Activated CD8-positive, alpha-beta memory T cell treated with anti-CD3 and anti-CD28 coated beads for 36 hours (primary cell): Measurements from ENCODE around the gene HRAS. TPM values are rescaled to one million over a fixed set of nuclear protein-coding genes. Genes with fewer than 3 reads are reported as not detected.

Experiments used
- CTCF ChIA-PET: fragments of 350-600 bp; sonication (Branson Sonifier 250); formaldehyde crosslinking; loops from one replicate; lab custom pipeline; 2021; ENCODE audit warnings: antibody characterized with exemption; lab: Charles Lee
- POLR2A ChIA-PET: fragments of 350-600 bp; sonication (Branson Sonifier 250); formaldehyde crosslinking; loops from one replicate; lab custom pipeline; 2021; ENCODE audit warnings: antibody characterized with exemption; lab: Charles Lee
- total RNA-seq, 2 experiments: library from RNA; stranded (reverse); gene quantifications; one replicate each; pipeline ENCODE4 v1.2.3, GENCODE V29; 2021

The HRAS gene
- total RNA-seq, 2 experiments from 2014 or later, result 75.2 to 79.1 TPM

DNA sequence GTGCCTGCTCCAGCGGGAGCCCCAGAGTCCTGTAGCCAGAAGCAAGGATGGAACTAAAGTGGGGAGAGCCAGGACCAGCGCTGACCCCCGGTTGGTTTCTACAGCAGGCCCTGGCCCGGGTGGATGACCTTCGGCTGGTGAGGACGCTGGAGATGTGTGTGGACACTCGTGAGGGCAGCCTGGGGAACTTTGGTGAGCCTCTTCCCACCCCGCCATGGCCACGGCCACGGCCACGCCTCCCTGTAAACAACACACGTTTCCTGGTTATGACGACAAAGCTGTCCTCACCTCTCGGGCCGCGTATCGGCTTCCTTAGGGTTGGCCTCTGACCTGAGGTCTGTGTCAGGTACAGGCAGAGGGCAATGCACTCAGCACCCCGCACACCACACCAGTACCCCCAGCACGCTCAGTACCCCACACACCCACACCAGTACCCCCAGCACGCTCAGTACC lies 6.1 kb upstream of the HRAS start:
- ChIA-PET POLR2A (no interaction called here), CTCF (interaction anchor here (2.2 kb wide), 1 partner anchor 22 kb away, joined by 5 read pairs; no protein-coding TSS in a partner anchor)

DNA sequence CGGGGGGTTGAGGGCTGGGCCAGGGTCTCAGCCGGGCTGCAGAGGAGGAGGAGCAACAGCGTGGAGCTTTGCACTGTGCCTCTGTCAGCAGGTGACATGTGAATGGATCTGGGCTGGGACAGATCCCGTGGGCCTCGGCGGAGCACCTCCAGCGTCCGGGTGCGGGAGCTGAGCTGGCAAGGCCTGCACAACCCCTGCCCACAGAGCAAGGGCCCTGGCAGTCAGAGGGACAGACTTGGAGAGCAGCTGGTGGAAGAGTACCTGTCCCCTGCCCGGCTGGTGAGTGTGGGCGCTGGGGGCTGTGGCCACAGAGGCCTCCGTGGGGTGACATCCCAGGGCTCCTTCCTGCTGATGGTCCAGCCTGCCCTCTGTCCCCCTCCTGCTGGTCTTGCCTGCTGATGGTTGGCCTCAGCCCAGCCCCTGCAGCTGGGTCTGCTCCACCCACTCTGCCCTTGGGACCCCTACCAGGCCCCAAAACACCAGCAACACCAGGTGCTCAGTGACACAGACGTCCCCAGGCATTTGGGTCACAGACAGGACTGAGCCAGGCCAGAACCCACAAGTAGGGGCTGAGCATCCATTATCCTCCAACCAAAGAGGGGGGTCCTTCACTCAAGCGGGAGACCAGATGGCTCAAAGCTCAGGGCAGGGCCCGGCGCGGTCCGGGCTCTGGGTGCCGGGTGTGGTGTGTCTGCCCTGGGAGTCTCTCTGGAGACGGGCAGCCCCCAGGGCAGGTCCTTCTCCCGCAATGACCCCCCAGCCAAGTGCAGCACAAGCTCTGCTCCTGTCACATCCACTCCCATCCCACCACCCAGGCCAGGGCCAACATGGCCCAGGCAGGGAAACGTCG lies 5.4 kb upstream of the HRAS start:
- ChIA-PET CTCF (interaction anchor here (0.5 to 2.2 kb wide), 2 partner anchors 22 to 189 kb away, joined by 3 to 5 read pairs; no protein-coding TSS in a partner anchor), POLR2A (no interaction called here)

DNA sequence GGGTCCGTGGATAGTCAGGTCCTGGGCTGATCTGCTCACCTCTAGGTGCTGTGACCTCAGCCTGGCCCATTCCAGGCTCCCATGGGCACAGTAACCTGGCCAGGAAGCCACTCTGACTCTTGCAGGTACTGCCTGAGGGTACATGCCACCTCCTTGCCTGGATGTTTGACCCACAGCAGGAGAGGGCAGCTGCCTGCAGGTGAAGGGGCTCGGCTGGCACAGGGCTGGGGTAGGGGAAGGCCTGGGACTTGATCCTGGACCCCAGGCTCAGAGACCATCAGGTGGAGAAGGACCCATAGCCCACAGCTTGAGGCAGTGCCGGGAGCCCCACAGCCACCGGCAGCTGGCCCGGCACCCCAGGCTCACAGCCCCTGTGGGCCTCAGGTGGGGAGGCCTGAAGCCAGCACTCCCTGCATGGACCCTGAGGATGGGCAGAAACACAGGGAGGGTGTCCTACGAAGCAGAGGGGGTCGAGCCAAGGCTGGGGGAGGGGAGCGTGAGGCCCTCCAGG lies 4.7 kb upstream of the HRAS start:
- POLR2A ChIA-PET, result no interaction called here
- CTCF ChIA-PET, result interaction anchor here (0.5 kb wide), 1 partner anchor 190 kb away, joined by 3 read pairs; no protein-coding TSS in a partner anchor

DNA sequence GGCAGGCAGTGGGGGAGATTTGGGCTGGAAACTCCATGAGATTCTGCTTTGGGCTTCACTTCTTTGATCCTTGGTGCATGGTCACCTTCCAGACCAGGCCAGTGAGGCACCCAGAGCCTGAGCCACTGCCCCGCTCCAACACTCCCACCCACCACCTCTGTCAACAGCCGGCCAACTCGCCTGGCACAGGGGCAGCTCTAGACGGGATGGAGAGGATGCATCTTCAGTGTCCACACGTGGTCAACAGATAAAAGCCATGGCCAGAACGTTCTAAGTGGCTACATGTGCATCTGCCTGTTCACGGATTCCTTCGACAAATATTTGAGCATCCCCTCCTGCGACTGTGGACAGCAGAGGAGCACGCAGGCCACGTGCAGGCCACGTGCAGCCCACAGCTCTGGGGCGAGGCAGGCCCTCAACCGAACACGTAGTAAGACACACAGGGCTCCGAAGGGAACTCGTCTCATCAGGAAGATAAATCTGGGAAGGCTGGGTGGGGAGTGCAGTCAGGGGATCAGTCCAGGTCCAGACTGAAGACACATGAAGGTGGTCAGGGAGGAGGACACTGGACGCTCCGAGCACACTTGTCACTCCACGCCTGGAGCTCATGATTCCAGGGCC lies 3.2 kb upstream of the HRAS start:
- ChIA-PET POLR2A (no interaction called here), CTCF (interaction anchor here (0.7 kb wide), 1 partner anchor 176 kb away, joined by 4 read pairs; no protein-coding TSS in a partner anchor)

DNA sequence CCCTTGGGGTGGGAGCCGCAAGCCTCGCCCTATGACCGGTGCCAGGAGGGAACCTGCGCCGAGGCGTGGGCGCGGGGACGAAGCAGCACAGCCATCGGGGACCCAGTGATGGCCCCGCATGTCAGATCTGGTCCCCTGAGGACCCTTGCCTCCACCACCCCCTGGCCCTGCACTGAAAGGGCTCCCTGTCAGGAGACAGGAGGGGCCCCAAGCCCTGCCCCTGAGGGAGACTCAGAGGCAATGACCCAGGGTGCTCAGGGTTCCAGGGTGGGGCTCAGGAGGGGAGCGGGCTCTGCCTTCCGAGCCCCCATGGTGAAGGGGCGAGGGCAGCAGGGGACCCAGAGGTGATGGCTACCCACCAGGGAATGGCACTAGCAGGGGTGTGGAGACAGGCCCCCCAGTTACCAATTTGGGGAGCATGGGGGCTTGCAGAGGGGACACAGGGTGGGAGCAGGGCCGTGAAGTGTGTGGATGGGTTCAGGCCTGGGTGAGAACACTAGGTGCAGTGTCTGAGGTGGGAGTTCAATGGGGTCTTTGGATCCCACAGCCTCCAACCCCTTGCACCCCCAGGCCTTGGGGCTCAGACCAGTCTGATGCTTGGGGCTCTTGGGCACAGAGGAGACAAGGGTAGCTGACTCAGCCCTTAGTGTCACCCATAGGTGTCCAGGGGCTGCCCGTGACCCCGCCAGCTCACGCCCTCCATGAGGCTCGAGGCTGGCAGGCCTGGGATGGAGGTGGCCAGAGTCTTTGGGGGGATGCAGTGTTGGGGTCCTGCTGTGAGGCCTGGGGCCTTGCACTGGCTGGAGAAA lies 2.5 kb upstream of the HRAS start:
- CTCF ChIA-PET, result interaction anchor here (6.8 kb wide), 1 partner anchor 19 kb away, joined by 29 read pairs; no protein-coding TSS in a partner anchor

DNA sequence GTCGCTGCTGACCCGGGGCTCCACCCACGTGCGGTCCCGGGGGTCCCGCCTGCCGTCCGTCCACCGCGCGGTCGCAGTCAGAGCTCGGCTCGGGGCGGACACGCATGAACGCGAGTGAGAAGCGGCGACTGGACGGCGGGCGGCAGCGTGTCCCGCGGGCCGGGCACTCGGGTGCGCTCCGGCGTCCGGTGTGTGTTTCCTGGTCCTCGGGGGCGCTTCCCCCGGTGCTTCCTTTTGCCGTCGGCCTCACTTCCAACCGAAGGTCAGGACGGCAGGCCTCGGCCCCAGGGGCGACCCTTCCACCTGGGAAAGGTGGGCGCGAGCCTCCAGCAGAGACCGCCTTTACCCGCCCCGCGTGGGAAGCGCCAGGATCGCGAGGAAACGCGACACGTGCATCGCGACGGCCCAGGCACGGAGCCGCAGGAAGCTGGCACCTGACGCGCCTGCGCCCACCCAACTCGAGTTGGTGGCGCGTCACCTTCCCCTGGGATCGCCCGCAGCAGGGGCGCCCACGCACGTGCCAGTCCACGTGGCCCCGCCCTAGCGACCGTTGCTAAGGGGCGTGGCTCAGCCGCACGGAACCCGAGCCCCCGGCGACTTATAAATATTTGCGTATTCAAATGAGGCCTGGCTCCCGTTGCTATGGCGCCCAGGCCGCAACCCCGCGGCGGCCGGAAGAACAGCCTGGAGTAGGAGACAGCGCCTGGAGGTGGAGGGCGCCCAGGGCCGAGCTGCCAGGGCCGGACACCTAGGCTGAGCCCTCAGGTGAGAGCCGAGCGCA lies 1.7 kb upstream of the HRAS start, which contains the start of gene LRRC56:
Gene LRRC56, plus strand, starts transcription at position 687 of the 781 bp plus-strand sequence. CDS start 3,158 bp downstream, outside the sequence.
- ChIA-PET POLR2A (interaction anchor here (1.9 to 2.5 kb wide), 2 partner anchors 31 to 189 kb away, joined by 9 to 12 read pairs; partner anchors contain the start of gene RNH1), CTCF (interaction anchor here (6.8 kb wide), 1 partner anchor 18 kb away, joined by 29 read pairs; no protein-coding TSS in a partner anchor)

More for the DNA sequence above, 2.5 kb upstream of the HRAS start:
- POLR2A ChIA-PET, result interaction anchor here (1.9 to 2.5 kb wide), 2 partner anchors 31 to 188 kb away, joined by 9 to 12 read pairs; partner anchors contain the start of gene RNH1

DNA sequence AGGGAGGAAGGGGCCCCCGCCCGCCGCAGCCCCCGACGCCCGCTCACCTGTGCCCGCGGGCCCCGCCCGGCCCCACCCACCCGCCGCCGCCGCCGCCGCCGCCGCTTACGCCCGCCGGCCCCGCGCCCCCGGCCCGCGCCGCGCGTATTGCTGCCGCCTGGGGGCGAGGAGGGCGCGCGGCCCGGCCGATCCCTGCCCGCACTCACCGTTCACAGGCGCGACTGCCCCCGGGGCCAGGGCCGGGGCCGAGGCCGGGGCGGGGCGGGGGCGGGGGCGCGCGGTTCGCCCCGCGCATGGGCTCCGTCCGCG lies 212 bp downstream of the HRAS start:
- ChIA-PET CTCF (interaction anchor here (1.0 to 6.8 kb wide), 4 partner anchors 16 to 191 kb away, joined by 3 to 29 read pairs (median 6); no protein-coding TSS in a partner anchor), POLR2A (interaction anchor here (0.6 to 2.5 kb wide), 6 partner anchors 16 to 87 kb away, joined by 3 to 12 read pairs (median 6); partner anchors contain the start of genes PHRF1 and RNH1)

DNA sequence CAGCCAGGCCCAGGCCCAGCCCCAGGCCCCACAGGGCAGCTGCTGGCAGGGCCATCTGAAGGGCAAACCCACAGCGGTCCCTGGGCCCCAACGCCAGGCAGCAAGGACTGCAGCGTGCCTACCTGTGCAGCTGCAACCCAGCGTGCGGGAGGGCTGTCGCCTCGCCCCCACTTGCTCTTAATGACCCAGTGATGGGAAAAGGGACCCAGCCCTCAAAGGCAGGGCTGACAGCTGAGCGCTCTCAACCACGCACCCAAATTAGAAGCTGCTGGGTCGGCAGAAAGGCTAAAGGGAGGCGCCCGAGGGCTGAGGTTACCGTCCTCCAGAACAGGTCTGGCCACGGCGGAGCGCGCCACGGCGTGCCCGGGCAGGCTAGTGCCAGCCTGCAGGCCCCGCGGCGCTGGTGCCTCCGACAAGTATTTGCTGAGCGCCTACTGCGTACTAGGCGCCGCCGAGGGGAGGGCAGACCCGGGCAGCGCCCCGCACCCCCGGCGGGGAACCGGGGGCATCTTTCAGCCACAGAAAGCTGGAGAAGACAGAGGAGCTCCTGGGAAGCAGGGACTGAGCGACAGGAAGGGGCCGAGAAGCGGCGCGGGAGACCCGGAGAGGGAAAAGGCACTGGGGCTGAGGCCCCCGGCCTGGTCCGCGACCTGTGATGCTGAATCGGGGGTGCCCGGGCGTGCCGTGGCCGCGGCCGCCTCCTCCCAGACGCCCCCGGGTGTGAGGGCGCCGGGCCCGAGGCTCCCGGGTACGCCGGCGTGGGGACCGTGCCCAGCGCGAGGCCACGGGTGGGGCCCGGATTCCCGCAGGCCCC lies 773 bp downstream of the HRAS start:
- POLR2A ChIA-PET, result interaction anchor here (0.6 to 1.8 kb wide), 4 partner anchors 14 to 86 kb away, joined by 3 to 7 read pairs (median 4); no protein-coding TSS in a partner anchor

DNA sequence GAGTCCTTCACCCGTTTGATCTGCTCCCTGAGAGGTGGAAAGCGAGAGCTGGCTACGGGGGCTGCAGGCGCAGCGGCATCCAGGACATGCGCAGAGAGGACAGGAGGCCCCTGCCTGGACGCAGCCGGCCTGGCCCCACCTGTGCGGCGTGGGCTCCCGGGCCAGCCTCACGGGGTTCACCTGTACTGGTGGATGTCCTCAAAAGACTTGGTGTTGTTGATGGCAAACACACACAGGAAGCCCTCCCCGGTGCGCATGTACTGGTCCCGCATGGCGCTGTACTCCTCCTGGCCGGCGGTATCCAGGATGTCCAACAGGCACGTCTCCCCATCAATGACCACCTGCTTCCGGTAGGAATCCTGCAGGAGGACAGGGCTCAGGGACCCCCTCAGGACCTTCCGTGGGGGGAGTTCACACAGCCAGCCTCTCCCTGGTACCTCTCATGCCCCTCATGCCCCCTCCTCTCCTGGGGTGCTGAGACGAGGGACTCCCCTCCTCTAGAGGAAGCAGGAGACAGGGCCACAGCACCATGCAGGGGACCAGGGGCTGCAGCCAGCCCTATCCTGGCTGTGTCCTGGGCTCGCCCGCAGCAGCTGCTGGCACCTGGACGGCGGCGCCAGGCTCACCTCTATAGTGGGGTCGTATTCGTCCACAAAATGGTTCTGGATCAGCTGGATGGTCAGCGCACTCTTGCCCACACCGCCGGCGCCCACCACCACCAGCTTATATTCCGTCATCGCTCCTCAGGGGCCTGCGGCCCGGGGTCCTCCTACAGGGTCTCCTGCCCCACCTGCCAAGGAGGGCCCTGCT lies 1.6 kb downstream of the HRAS start:
- CTCF ChIA-PET, result interaction anchor here (1.4 to 6.8 kb wide), 2 partner anchors 15 to 30 kb away, joined by 4 to 29 read pairs; no protein-coding TSS in a partner anchor
- POLR2A ChIA-PET, result interaction anchor here (0.6 to 0.9 kb wide), 3 partner anchors 15 to 51 kb away, joined by 3 to 4 read pairs (median 4); no protein-coding TSS in a partner anchor

More for the DNA sequence above, 773 bp downstream of the HRAS start:
- CTCF ChIA-PET, result interaction anchor here (0.7 to 6.8 kb wide), 4 partner anchors 16 to 192 kb away, joined by 3 to 29 read pairs (median 6); no protein-coding TSS in a partner anchor

DNA sequence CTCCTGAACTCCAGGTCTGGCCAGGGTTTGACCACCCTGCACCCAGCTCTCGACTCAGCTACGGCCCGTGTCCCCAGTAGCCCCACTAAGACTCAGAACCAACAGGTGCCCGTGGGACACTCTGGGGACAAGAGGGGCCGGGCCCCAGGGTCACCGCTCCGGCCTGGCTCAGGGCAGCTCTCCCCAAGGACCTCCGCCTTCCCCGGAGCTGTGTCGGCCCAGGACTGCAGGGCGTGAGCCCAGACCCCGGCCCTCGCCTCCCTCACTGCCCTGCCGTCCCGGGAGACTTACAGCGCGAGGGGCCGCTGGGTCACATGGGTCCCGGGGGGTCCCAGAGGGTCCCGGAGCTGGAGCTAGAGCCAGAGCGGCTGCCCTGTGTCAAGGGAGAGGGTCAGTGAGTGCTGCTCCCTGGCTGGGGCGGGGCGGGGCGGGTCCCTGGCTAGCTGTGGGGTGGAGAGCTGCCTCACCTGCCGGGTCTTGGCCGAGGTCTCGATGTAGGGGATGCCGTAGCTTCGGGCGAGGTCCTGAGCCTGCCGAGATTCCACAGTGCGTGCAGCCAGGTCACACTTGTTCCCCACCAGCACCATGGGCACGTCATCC lies 2.3 kb downstream of the HRAS start:
- ChIA-PET CTCF (interaction anchor here (1.4 to 6.8 kb wide), 2 partner anchors 14 to 29 kb away, joined by 4 to 29 read pairs; no protein-coding TSS in a partner anchor), POLR2A (no interaction called here)

DNA sequence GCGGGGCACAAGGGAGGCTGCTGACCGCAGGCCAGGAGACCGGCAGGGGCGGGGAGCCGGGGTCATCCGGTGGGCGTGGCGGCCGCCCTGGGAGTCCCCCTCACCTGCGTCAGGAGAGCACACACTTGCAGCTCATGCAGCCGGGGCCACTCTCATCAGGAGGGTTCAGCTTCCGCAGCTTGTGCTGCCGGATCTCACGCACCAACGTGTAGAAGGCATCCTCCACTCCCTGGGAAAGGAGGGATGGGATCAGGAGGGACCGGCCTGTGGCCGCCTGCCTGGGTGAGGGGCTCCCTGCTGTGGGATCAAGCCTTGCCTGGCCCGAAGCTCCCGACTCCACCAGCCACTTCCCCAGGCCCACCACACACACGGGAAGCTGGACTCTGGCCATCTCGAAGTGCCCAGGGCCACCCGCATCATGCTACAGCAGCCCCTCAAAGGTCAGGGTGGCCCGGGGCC lies 2.8 kb downstream of the HRAS start:
- POLR2A ChIA-PET, result no interaction called here
- CTCF ChIA-PET, result interaction anchor here (1.4 to 6.8 kb wide), 2 partner anchors 14 to 29 kb away, joined by 4 to 29 read pairs; no protein-coding TSS in a partner anchor

DNA sequence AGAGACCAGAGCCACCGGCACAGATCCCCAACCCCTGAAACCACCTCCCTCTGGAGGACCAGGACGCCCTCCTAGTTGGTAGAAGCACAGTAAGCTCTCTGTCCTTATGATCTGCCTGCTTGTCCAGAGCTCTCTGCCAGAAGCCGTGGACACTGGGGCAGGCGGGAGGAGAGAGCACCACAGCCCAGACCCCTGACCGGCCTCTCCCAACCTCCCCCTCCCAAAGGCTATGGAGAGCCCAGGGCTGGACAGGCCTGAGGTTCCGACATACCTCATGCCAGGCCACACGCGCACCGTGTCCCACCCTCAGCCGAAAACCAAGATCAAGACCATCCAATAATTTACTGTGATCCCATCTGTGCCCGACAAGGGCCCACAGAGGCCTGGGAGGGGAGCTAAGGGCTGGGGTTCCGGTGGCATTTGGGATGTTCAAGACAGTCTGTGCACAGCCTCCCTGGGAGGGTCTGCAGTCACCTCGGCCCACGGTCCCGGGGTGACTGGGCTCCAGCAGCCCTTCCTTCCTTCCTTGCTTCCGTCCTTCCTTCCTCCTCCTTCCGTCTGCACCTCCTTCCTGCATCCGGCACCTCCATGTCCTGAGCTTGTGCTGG lies 3.4 kb downstream of the HRAS start:
- ChIA-PET POLR2A (no interaction called here), CTCF (interaction anchor here (6.8 kb wide), 1 partner anchor 13 kb away, joined by 29 read pairs; no protein-coding TSS in a partner anchor)

DNA sequence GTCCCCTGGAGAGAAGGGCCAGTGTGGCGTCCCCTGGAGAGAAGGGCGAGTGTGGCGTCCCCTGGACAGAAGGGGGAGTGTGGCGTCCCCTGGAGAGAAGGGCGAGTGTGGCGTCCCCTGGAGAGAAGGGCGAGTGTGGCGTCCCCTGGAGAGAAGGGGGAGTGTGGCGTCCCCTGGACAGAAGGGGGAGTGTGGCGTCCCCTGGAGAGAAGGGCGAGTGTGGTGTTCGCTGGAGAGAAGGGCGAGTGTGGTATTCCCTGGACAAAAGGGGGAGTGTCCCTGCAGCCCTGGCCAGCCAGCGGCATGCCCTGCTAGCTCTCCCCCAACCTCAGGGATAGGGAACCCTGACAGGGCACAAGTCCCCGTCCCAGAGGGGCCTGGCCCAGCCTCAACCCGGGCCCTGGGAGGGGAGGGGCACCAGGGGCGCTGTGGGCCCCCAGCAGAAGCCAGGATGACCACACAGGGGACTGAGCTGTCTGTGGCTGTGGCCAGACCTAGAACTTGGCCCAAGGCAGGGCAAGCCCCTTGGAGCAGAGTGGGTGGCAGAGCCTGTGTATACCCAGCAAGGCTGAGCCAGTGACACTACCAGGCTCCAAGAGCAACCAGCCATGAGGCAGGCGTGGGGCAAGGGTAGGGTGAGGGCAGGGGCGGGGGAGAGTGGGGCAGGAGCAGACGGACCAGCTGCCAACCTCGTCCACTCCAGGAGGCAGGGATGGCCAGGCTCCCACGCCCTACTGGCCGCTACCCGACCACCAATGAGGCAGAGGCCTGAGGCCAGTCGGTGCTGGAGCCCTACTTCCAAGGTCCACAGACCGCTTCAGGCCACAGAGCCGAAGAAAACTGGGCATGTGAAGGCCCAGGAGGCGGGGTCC lies 4.2 kb downstream of the HRAS start:
- POLR2A ChIA-PET, result no interaction called here
- CTCF ChIA-PET, result interaction anchor here (6.8 kb wide), 1 partner anchor 12 kb away, joined by 29 read pairs; no protein-coding TSS in a partner anchor
